Measurements from ENCODE around the gene TRAPPC6A.

- peak; percentile 61 for TF ChIP-seq CTCF (IDR thresholded peaks at IDR 0.05; ENCODE audit: low read depth, low read length, poor library complexity, severe bottlenecking)
- no peak for TF ChIP-seq EZH2phosphoT487 (IDR thresholded peaks at IDR 0.05; ENCODE audit: borderline replicate concordance, low read length)
Measured at GRCh38 chr19:45187421-45188100, 9.5 kb upstream of the TRAPPC6A start.
